H9 (cell line): ENCODE data around the gene HNRNPU. TPM values are rescaled to one million over a fixed set of nuclear protein-coding genes. Genes with fewer than 3 reads are reported as not detected.

Experiments
- DNase-seq: peaks from one replicate; pipeline ENCODE4 v3.0.0-alpha.2; 2017
- H2AFZ ChIP-seq: one replicate; pipeline ENCODE4 v1.6.1; 2013; ENCODE audit warnings: mild to moderate bottlenecking, low read length, control low read depth, moderate library complexity
- H2AK5ac ChIP-seq: 2 replicates; pipeline ENCODE4 v1.6.1; 2013; ENCODE audit warnings: low read length, control low read depth, mixed read lengths; ENCODE audit not compliant: insufficient read length
- H2BK120ac ChIP-seq: one replicate; pipeline ENCODE4 v1.6.1; 2013; ENCODE audit warnings: low read depth, mild to moderate bottlenecking, low read length, control low read depth, inconsistent platforms; ENCODE audit not compliant: poor library complexity, severe bottlenecking
- H2BK12ac ChIP-seq: 2 replicates; pipeline ENCODE4 v1.6.1; 2013; ENCODE audit warnings: low read length, control low read depth, mixed read lengths, low read depth; ENCODE audit not compliant: insufficient read length
- H2BK15ac ChIP-seq: 2 replicates; pipeline ENCODE4 v1.6.1; 2013; ENCODE audit warnings: low read depth, low read length, control low read depth
- H2BK20ac ChIP-seq: one replicate; pipeline ENCODE4 v1.6.1; 2013; ENCODE audit warnings: low read depth, mild to moderate bottlenecking, low read length, control low read depth, inconsistent platforms; ENCODE audit not compliant: poor library complexity, severe bottlenecking
- H2BK5ac ChIP-seq: 2 replicates; pipeline ENCODE4 v1.6.1; 2013; ENCODE audit warnings: low read length, control low read depth, mixed read lengths; ENCODE audit not compliant: insufficient read length
- H3K14ac ChIP-seq: 2 replicates; pipeline ENCODE4 v1.6.1; 2013; ENCODE audit warnings: low read length, control low read depth; ENCODE audit not compliant: insufficient read depth
- H3K18ac ChIP-seq: 2 replicates; pipeline ENCODE4 v1.6.1; 2013; ENCODE audit warnings: low read depth, mild to moderate bottlenecking, mixed read lengths, low read length, control low read depth; ENCODE audit not compliant: insufficient read length
- H3K23ac ChIP-seq: 2 replicates; pipeline ENCODE4 v1.6.1; 2013; ENCODE audit warnings: low read length, control low read depth, mixed read lengths, low read depth; ENCODE audit not compliant: insufficient read length
- H3K23me2 ChIP-seq: 2 replicates; pipeline ENCODE4 v1.6.1; 2013; ENCODE audit warnings: low read depth, mild to moderate bottlenecking, mixed read lengths, low read length, control low read depth; ENCODE audit not compliant: insufficient read length, poor library complexity, severe bottlenecking
- H3K27ac ChIP-seq: 2 replicates; pipeline ENCODE4 v1.5.1; 2013; ENCODE audit warnings: low read length, control low read depth, mixed read lengths, low read depth; ENCODE audit not compliant: insufficient read length
- H3K27me3 ChIP-seq: 2 replicates; pipeline ENCODE4 v1.6.1; 2013; ENCODE audit warnings: low read length, control low read depth, inconsistent platforms; ENCODE audit not compliant: insufficient read depth
- H3K4ac ChIP-seq: 2 replicates; pipeline ENCODE4 v1.6.1; 2013; ENCODE audit warnings: low read depth, mild to moderate bottlenecking, control low read depth, inconsistent platforms, low read length, moderate library complexity
- H3K4me1 ChIP-seq: 2 replicates; pipeline ENCODE4 v1.6.1; 2013; ENCODE audit warnings: low read length, control low read depth, inconsistent platforms; ENCODE audit not compliant: insufficient read depth
- H3K4me2 ChIP-seq: 2 replicates; pipeline ENCODE4 v1.6.1; 2013; ENCODE audit warnings: low read length, control low read depth, mixed read lengths; ENCODE audit not compliant: insufficient read length, insufficient read depth
- H3K56ac ChIP-seq: 2 replicates; pipeline ENCODE4 v1.6.1; 2013; ENCODE audit warnings: low read depth, mild to moderate bottlenecking, mixed read lengths, low read length, control low read depth; ENCODE audit not compliant: insufficient read length
- H3K79me1 ChIP-seq: 2 replicates; pipeline ENCODE4 v1.6.1; 2013; ENCODE audit warnings: low read depth, mild to moderate bottlenecking, moderate library complexity, low read length, control low read depth, inconsistent platforms; ENCODE audit not compliant: insufficient read depth, poor library complexity, severe bottlenecking
- H3K79me2 ChIP-seq: 2 replicates; pipeline ENCODE4 v1.6.1; 2013; ENCODE audit warnings: low read length, control low read depth, inconsistent platforms; ENCODE audit not compliant: insufficient read depth
- H3K9ac ChIP-seq: 2 replicates; pipeline ENCODE4 v1.6.1; 2013; ENCODE audit warnings: low read length, control low read depth, mixed read lengths; ENCODE audit not compliant: insufficient read length; ENCODE audit errors: extremely low read depth
- H3K9me3 ChIP-seq: one replicate; pipeline ENCODE4 v1.6.1; 2013; ENCODE audit warnings: low read depth, low read length, inconsistent platforms; ENCODE audit not compliant: control insufficient read depth
- H3T11ph ChIP-seq: one replicate; pipeline ENCODE4 v1.6.1; 2013; ENCODE audit warnings: mild to moderate bottlenecking, low read length, control low read depth, inconsistent platforms
- H4K20me1 ChIP-seq: one replicate; pipeline ENCODE4 v1.6.1; 2013; ENCODE audit not compliant: control insufficient read depth, insufficient read length, insufficient read depth
- H4K5ac ChIP-seq: 2 replicates; pipeline ENCODE4 v1.6.1; 2013; ENCODE audit warnings: low read depth, mild to moderate bottlenecking, mixed read lengths, low read length, control low read depth; ENCODE audit not compliant: insufficient read length
- H4K8ac ChIP-seq: replicated peaks from 2 replicates; pipeline ENCODE4 v1.6.1; 2013; ENCODE audit warnings: low read length, control low read depth, mixed read lengths, low read depth; ENCODE audit not compliant: insufficient read length
- H4K91ac ChIP-seq: 2 replicates; pipeline ENCODE4 v1.6.1; 2013; ENCODE audit warnings: low read depth, mild to moderate bottlenecking, moderate library complexity, mixed read lengths, low read length, control low read depth; ENCODE audit not compliant: insufficient read length
- H3K27ac Mint-ChIP-seq, 3 experiments: 2 replicates in 2 of 3; 3 replicates in 1 of 3; pipeline ENCODE4 v1.8.0; 2020 to 2021; ENCODE audit warnings: mixed read lengths in 3 of 3, mild to moderate bottlenecking in 1 of 3, moderate library complexity in 1 of 3
- H3K27me3 Mint-ChIP-seq: 2 replicates; pipeline ENCODE4 v1.8.0; 2021; ENCODE audit warnings: low read depth, mild to moderate bottlenecking, moderate library complexity, mixed read lengths
- H3K36me3 Mint-ChIP-seq, 3 experiments: 2 replicates in 2 of 3; 3 replicates in 1 of 3; pipeline ENCODE4 v1.8.0; 2020 to 2021; ENCODE audit warnings: low read depth in 3 of 3, mixed read lengths in 3 of 3; ENCODE audit not compliant: insufficient read depth in 1 of 3
- H3K4me1 Mint-ChIP-seq, 2 experiments: 2 replicates each; pipeline ENCODE4 v1.8.0; 2020; ENCODE audit warnings: mixed read lengths in 2 of 2
- H3K4me3 Mint-ChIP-seq, 2 experiments: 2 replicates in 1 of 2; 3 replicates in 1 of 2; pipeline ENCODE4 v1.8.0; 2020 to 2021; ENCODE audit warnings: mild to moderate bottlenecking in 2 of 2, mixed read lengths in 2 of 2, moderate library complexity in 1 of 2
- H3K9me3 Mint-ChIP-seq, 2 experiments: 2 replicates in 1 of 2; 3 replicates in 1 of 2; pipeline ENCODE4 v1.8.0; 2020; ENCODE audit warnings: mild to moderate bottlenecking in 2 of 2, mixed read lengths in 2 of 2, moderate library complexity in 1 of 2
- WGBS: extraction: QIAGEN DNeasy Blood & Tissue Kit; methylation state at CpG from one replicate; pipeline ENCODE4 v1.1.7; 2013; ENCODE audit warnings: missing lambda C conversion rate, low lambda C conversion rate, mixed read lengths; ENCODE audit not compliant: insufficient read length; ENCODE audit errors: extremely low coverage; 5-methylcytosine and 5-hydroxymethylcytosine counted together
- total RNA-seq: library from RNA; stranded (reverse); gene quantifications from 2 replicates; pipeline ENCODE4 v1.2.1, GENCODE V29; 2021
- TF ChIP-seq, protein P1 (sequence below): fragments of 200-600 bp; sonication (generic); conservative IDR thresholded peaks from 3 replicates; pipeline ENCODE4 v1.8.0; 2021; ENCODE audit warnings: antibody characterized with exemption, mild to moderate bottlenecking

The HNRNPU gene
- total RNA-seq, 1 experiment from 2014 or later = 657 TPM

DNA sequence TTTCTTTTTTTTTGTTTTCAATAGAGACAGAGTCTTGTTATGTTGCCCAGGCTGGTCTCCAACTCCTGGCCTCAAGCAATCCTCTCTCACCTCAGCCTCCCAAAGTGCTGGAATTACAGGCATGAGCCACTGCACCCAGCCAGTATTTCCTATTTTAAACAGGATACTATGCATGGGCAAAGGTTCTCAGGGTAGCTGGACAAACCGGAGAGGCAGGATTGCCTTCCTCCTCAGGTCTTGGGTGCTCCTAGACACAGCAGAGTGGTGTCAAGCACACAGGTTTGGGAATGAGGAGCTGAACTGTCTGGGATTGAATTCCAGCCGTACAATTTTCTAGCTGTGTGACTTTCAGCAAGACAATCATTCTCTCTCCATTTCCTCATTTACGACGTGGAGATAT is 22.9 kb upstream of the HNRNPU start:
- Histone ChIP-seq H3K79me1 (no peaks in the 10 kb centered on the region), H3K9ac (no peak overlapping the region), H3K4ac (no peak overlapping the region), H4K20me1 (no peaks in the 10 kb centered on the region), H3K4me2 (no peak overlapping the region), H3K23me2 (no peaks in the 10 kb centered on the region), H3K4me1 (no peaks in the 10 kb centered on the region), H3K9me3 (no peaks in the 10 kb centered on the region), H2BK15ac (no peak overlapping the region), H3K27ac (no peak overlapping the region), H3K56ac (no peak overlapping the region), H2BK5ac (no peak overlapping the region), H3K79me2 (no peaks in the 10 kb centered on the region), H2BK20ac (no peak overlapping the region), H2BK12ac (no peak overlapping the region), H3K14ac (no peak overlapping the region), H3T11ph (no peak overlapping the region), H3K18ac (no peak overlapping the region), H2AK5ac (no peak overlapping the region), H2BK120ac (no peak overlapping the region), H4K91ac (no peak overlapping the region), H3K27me3 (no peaks in the 10 kb centered on the region), H3K23ac (no peak overlapping the region), H4K8ac (no peak overlapping the region), H4K5ac (no peak overlapping the region), H2AFZ (no peak overlapping the region)
- WGBS = no CpG with 5 or more reads among the region's 4 CpGs
- Mint-ChIP-seq H3K4me3 (no peak overlapping the region), H3K27me3 (no peaks in the 10 kb centered on the region), H3K36me3 (no peaks in the 10 kb centered on the region), H3K9me3 (peaks cover 0 to 3% of the 10 kb centered on the region in 2 experiments; a peak in 3 of 5 replicates), H3K27ac (no peak overlapping the region), H3K4me1 (no peaks in the 10 kb centered on the region)
- TF ChIP-seq, protein P1, sequence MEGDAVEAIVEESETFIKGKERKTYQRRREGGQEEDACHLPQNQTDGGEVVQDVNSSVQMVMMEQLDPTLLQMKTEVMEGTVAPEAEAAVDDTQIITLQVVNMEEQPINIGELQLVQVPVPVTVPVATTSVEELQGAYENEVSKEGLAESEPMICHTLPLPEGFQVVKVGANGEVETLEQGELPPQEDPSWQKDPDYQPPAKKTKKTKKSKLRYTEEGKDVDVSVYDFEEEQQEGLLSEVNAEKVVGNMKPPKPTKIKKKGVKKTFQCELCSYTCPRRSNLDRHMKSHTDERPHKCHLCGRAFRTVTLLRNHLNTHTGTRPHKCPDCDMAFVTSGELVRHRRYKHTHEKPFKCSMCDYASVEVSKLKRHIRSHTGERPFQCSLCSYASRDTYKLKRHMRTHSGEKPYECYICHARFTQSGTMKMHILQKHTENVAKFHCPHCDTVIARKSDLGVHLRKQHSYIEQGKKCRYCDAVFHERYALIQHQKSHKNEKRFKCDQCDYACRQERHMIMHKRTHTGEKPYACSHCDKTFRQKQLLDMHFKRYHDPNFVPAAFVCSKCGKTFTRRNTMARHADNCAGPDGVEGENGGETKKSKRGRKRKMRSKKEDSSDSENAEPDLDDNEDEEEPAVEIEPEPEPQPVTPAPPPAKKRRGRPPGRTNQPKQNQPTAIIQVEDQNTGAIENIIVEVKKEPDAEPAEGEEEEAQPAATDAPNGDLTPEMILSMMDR = no peak
- no peak for DNase-seq
